GM12801 (cell line): Measurements from ENCODE around the gene KIRREL3.

Experiments used
- TF ChIP-seq, protein P1 (sequence below): IDR thresholded peaks from one replicate; pipeline ENCODE4 v1.5.1; 2011; ENCODE audit warnings: control low read depth; ENCODE audit not compliant: insufficient read length; ENCODE audit errors: extremely low read depth

The KIRREL3 gene

DNA sequence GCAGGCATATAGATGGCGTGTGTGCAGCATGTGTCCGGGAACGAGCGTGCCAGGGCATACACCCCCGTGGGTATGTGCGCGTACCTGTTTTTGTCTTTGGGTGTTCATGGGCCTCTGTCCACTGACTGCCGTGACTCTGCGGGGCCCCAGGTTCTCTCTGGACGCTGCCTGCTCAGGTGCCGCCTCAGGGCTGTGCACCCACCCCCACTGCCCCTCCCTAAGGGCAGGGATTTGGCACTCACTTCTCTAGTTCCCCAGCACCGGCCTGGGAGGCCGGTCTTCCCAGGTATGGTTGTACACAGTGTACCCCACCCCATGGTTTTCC is 533.6 kb downstream of the KIRREL3 start:
- TF ChIP-seq, protein P1, sequence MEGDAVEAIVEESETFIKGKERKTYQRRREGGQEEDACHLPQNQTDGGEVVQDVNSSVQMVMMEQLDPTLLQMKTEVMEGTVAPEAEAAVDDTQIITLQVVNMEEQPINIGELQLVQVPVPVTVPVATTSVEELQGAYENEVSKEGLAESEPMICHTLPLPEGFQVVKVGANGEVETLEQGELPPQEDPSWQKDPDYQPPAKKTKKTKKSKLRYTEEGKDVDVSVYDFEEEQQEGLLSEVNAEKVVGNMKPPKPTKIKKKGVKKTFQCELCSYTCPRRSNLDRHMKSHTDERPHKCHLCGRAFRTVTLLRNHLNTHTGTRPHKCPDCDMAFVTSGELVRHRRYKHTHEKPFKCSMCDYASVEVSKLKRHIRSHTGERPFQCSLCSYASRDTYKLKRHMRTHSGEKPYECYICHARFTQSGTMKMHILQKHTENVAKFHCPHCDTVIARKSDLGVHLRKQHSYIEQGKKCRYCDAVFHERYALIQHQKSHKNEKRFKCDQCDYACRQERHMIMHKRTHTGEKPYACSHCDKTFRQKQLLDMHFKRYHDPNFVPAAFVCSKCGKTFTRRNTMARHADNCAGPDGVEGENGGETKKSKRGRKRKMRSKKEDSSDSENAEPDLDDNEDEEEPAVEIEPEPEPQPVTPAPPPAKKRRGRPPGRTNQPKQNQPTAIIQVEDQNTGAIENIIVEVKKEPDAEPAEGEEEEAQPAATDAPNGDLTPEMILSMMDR = no peak

DNA sequence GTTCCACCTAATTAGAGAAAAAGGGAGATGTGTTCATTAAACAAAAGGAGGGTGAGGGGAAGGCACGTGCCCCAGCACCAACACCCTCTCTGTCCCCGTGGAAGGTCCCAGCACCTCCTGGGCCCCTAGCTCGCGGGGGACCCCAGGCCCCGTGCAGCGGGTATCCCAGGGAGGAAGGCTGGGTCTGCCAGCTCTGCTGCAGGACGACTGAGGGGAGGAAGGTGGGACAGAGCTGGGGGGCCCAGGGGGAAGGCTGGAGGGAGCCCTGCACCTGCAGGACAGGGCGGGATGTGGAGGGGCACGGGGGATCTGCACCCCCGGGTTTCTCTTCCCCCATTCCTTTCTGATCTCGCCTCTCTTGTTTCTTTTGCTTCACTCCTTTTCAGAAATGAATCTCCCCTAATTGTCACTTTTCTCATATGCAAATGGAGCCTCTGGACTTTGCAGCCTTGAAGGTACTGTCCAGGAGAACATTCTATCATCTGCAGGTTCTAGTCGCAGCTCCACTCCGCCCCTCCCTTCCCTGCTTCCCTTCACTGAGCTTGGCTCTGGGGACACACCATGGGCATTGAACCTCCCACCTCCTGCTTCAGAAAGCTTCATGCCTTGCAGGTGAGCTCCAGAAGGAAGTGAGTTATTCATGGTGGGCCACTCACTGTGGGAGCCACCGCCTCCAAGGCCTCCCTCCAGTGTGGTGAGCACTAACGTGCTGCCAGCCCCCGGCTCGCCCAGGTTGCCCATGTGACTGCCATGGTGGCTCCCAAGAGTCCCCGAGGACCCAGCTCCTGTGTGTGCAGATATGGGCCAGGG is 534.1 kb downstream of the KIRREL3 start:
- TF ChIP-seq, protein P1 = no peak

DNA sequence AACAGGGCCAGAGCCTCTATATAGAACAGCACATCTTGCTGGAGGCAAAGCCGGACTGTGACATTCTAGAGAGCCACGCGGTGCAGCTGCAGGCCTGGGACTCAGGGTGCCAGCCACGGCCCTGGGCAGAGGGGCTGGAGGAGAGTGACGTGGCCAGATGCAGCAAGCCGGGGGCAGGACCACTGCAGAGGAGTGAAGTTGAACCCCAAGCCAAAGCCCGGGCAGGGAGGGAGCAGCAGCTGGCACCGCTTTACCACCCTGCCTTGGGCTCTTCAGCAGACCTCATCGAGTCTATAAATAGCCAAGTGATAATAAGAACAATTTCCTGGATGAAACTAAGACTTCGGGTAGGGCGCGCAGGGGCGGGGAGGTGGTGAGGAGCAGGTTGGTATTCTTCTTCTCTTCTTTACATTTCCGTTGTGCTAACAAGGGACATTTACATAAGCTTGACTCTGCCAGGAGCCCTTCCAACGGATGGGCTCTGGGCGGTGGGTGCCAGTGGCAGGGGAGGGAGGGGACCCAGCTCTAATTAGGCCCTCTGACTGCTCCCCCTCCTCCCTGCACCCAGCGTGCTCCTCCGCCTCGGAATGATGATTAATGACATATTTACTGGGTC is 534.9 kb downstream of the KIRREL3 start:
- TF ChIP-seq, protein P1 = no peak

DNA sequence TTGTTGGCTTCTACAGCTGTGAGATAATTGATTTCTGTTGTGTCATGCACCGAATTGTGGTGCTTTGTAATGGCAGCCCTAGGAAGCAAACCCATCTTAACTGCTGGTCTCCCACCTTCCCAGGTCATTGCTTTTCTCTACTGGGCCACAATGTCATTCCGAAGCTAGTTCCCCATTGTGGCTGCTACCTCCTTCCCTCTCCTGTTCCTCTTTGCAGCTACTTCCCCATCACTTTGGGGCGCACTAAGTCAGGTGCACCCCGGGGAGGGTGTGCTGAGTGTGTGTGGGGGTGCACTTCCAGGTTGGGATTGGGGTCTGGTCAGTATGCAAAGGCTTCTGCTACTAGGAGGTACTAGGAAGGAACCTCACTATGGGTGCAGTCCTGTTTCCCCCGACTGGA is 535.8 kb downstream of the KIRREL3 start:
- TF ChIP-seq, protein P1 = no peak

DNA sequence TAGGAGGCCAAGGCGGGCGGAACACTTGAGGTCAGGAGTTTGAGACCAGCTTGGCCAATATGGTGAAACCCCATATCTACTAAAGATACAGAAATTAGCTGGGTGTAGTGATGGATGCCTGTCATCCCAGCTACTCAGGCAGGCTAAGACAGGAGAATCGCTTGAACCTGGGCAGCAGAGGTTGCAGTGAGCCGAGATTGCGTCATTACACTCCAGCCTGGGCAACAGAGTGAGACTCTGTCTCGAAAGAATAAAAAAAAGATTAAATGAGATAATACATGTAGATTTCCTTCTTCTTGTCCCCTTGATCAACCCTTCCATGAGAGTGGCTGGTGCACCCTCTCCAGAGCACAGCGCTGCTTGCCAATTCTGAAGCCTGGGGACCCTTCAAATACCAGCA is 538.1 kb downstream of the KIRREL3 start:
- TF ChIP-seq, protein P1 = no peak

DNA sequence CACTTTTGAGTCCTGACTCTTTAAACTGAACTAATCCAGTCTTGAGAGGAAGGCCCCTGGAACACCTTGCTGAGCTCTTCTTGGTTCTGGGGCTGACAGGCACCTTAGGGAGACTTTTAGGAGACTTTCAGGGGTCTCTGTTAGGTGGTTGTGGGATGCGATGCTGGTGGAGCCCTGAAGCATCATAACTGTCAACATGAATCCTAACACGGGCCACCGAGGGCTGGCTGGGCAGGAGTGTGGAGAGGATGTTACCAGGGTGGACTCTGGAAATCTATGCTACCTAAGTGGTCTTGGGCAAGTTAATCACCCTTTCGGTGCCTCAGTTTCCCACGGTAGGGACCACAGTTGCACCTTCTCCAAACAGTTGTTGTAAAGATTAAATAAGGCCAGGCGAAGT is 538.6 kb downstream of the KIRREL3 start:
- TF ChIP-seq, protein P1 = no peak

DNA sequence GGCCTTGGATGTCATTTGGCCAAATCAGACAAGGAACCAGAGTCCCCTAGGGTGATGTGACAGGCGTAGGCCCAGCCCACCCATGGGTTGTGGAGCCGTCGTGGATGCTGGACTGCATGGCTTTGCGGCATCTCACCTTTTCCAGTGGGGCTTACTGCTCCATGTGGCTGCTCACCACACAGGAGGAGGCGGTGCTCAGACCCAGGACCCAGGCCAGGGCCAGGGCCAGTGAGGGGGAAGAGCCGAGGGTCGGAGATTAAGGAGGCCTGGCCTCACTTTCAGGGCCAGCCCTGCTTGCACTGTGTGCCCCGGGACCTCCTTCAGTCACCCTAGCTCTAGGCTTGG is 539.5 kb downstream of the KIRREL3 start:
- TF ChIP-seq, protein P1 = no peak
